ENCODE measurements around the gene LRRC66. TPM values are rescaled to one million over a fixed set of nuclear protein-coding genes. Genes with fewer than 3 reads are reported as not detected.

LRRC66 gene
- total and polyA plus RNA-seq, 2 experiments from 2014 or later = 0.24 TPM; not detected in 1

- ATAC-seq = peak; percentile 88
Observed at GRCh38 chr4:52038103-52038912, 18.1 kb upstream of the LRRC66 start, which contains the start of gene SGCB. SGCB (minus strand) TSS chr4:52038299; CDS start chr4:52038259, 40 bp downstream.

GRCh38 chr4:52037689-52038102 lies 17.5 kb upstream of the LRRC66 start:
- H3K4me1 Mint-ChIP-seq = peaks cover 22% of the 10 kb centered on the region
- 0 out of 2 replicates have a peak overlapping the region, but pooled peaks have one; percentile 2 for H3K27ac Mint-ChIP-seq
- H4K20me1 ChIP-seq (replicated peaks; ENCODE audit: insufficient read depth) = peaks cover 2% of the 10 kb centered on the region
- TF ChIP-seq EZH2phosphoT487 (IDR thresholded peaks at IDR 0.05; ENCODE audit: unreplicated experiment) (no peak), POLR2AphosphoS5 (IDR thresholded peaks at IDR 0.05; ENCODE audit: low read depth) (no peak), ETS1 (IDR thresholded peaks at IDR 0.05) (no peak), JUNB (IDR thresholded peaks at IDR 0.05; ENCODE audit: unreplicated experiment) (no peak), ZNF114 (CRISPR knock-in tag; IDR thresholded peaks at IDR 0.05) (no peak), EZH2 (IDR thresholded peaks at IDR 0.05; ENCODE audit: low read depth, unreplicated experiment) (no peak), ZNF462 (CRISPR knock-in tag; IDR thresholded peaks at IDR 0.05) (no peak)

More at GRCh38 chr4:52038103-52038912, 18.1 kb upstream of the LRRC66 start, which contains the start of gene SGCB:
- peaks cover 26% of the 10 kb centered on the region for H3K27me3 ChIP-seq (ENCODE audit: insufficient read depth)
- TF ChIP-seq ETS1 (IDR thresholded peaks at IDR 0.05) (no peak), POLR2AphosphoS5 (IDR thresholded peaks at IDR 0.05; ENCODE audit: low read depth) (peak; percentile 66), CREB1 (CRISPR knock-in tag; IDR thresholded peaks at IDR 0.05; ENCODE audit: low read depth) (no peak)
- DNase-seq (ENCODE audit: low spot score) = peak; percentile 71
- no peaks in the 10 kb centered on the region for H3F3A ChIP-seq (replicated peaks; ENCODE audit: low read depth)
- Mint-ChIP-seq H3K4me1 (peaks cover 22% of the 10 kb centered on the region), H3K4me3 (peak within 1 kb of the TSS; percentile 85), H3K9me3 (no peaks in the 10 kb centered on the region), H3K27ac (peak within 1 kb of the TSS; percentile 88), H3K36me3 (ENCODE audit: low read depth) (no peaks in the 10 kb centered on the region; the same call in 2 of the 3 replicates), H3K27me3 (ENCODE audit: insufficient read depth, low read depth, poor library complexity) (peaks cover 4% of the 10 kb centered on the region)
- peak within 1 kb of the TSS; percentile 97 for H2AFZ ChIP-seq
- H4K20me1 ChIP-seq (replicated peaks; ENCODE audit: insufficient read depth) = no peaks in the 10 kb centered on the region; the same call in 1 of the 2 replicates
- H3K79me2 ChIP-seq (replicated peaks; ENCODE audit: insufficient read depth) = peaks cover 33% of the 10 kb centered on the region
- H3K4me1 ChIP-seq (ENCODE audit: insufficient read depth) = peaks cover 7% of the 10 kb centered on the region; the same call in 1 of the 2 replicates
- H3K36me3 ChIP-seq (ENCODE audit: insufficient read depth) = no peaks in the 10 kb centered on the region
- H3K4me2 ChIP-seq = peak within 1 kb of the TSS; percentile 80
- H3K4me3 ChIP-seq = peak within 1 kb of the TSS; percentile 66
- no peaks in the 10 kb centered on the region for H3K9me2 ChIP-seq (ENCODE audit: insufficient read depth)
- peak within 1 kb of the TSS; percentile 59 for H3K27ac ChIP-seq (ENCODE audit: low read depth)

More at GRCh38 chr4:52037689-52038102, 17.5 kb upstream of the LRRC66 start:
- 0 out of 2 replicates have a peak, but pooled peaks cover 5% of the 10 kb centered on the region for H3K36me3 ChIP-seq (ENCODE audit: insufficient read depth)
- H3K4me1 ChIP-seq (ENCODE audit: insufficient read depth) = peaks cover 7% of the 10 kb centered on the region; the same call in 1 of the 2 replicates
- H3K79me2 ChIP-seq (replicated peaks; ENCODE audit: insufficient read depth) = peaks cover 37% of the 10 kb centered on the region
- H3K36me3 Mint-ChIP-seq (ENCODE audit: low read depth) = no peaks in the 10 kb centered on the region; the same call in 2 of the 3 replicates
- H3K27me3 Mint-ChIP-seq (ENCODE audit: insufficient read depth, low read depth, poor library complexity) = peaks cover 4% of the 10 kb centered on the region
- DNase-seq (ENCODE audit: low spot score) (peak; percentile 75), ATAC-seq (peak; percentile 90)
- peaks cover 26% of the 10 kb centered on the region for H3K27me3 ChIP-seq (ENCODE audit: insufficient read depth)
- 0 out of 2 replicates have a peak overlapping the region, but pooled peaks have one; percentile 38 for H2AFZ ChIP-seq
- H3F3A ChIP-seq (replicated peaks; ENCODE audit: low read depth) = no peaks in the 10 kb centered on the region
- no peak overlapping the region for H3K27ac ChIP-seq (ENCODE audit: low read depth)
- no peaks in the 10 kb centered on the region for H3K9me3 Mint-ChIP-seq
- peak overlapping the region; percentile 66 for H3K4me3 ChIP-seq
- no peaks in the 10 kb centered on the region for H3K9me2 ChIP-seq (ENCODE audit: insufficient read depth)
- H3K4me2 ChIP-seq = peak overlapping the region; percentile 80
- peak overlapping the region; percentile 85 for H3K4me3 Mint-ChIP-seq

Data from GM23338 (cell line).